HepG2 (cell line): ENCODE results near the gene ATP6V0A1. TPM values are rescaled to one million over a fixed set of nuclear protein-coding genes. Genes with fewer than 3 reads are reported as not detected.
A peak's percentile ranks its signal among the peaks of the same experiment; 100 is the strongest.

Experiments used
- CBFB ChIP-seq: sonication (generic); formaldehyde crosslinking; IDR thresholded peaks from 2 replicates; pipeline ENCODE4 v1.4.0; 2020; ENCODE audit warnings: missing genetic modification reagents
- DR1 ChIP-seq: sonication (generic); formaldehyde crosslinking; IDR thresholded peaks from 2 replicates; pipeline ENCODE4 v1.8.0; 2021; ENCODE audit warnings: mild to moderate bottlenecking, missing genetic modification reagents, inconsistent platforms
- FIP1L1 ChIP-seq: fragments of 200-400 bp; formaldehyde crosslinking; IDR thresholded peaks from 2 replicates; pipeline ENCODE4 v1.6.1; 2018; ENCODE audit warnings: low read depth, mild to moderate bottlenecking, low read length, moderate library complexity, borderline replicate concordance; ENCODE audit not compliant: insufficient read depth
- HMG20A ChIP-seq: IDR thresholded peaks from 2 replicates; pipeline ENCODE4 v1.6.1; 2016; ENCODE audit warnings: borderline replicate concordance
- ISX ChIP-seq: sonication (generic); formaldehyde crosslinking; conservative IDR thresholded peaks from 2 replicates; pipeline ENCODE4 v1.5.0; 2020; ENCODE audit warnings: missing genetic modification reagents
- KDM1A ChIP-seq: IDR thresholded peaks from 2 replicates; pipeline ENCODE4 v1.6.1; 2016; ENCODE audit warnings: missing compliant biosample characterization
- KDM2A ChIP-seq: sonication (generic); formaldehyde crosslinking; IDR thresholded peaks from 2 replicates; pipeline ENCODE4 v1.4.0; 2020; ENCODE audit warnings: low read depth, missing genetic modification reagents, borderline replicate concordance
- NFKBIZ ChIP-seq: IDR thresholded peaks from 2 replicates; pipeline ENCODE4 v1.6.1; 2018; ENCODE audit warnings: missing genetic modification reagents, missing compliant biosample characterization
- SIN3B ChIP-seq: fragments of 150-350 bp; IDR thresholded peaks from 2 replicates; pipeline ENCODE4 v1.6.1; 2014; ENCODE audit warnings: low read length
- TBL1XR1 ChIP-seq: fragments of 150-350 bp; IDR thresholded peaks from 2 replicates; pipeline ENCODE4 v1.6.1; 2014; ENCODE audit warnings: borderline replicate concordance, low read length; ENCODE audit not compliant: partially characterized antibody
- TMF1 ChIP-seq: sonication (generic); formaldehyde crosslinking; IDR thresholded peaks from 2 replicates; pipeline ENCODE4 v1.8.1; 2022; ENCODE audit warnings: low read depth, missing genetic modification reagents
- ZBTB38 ChIP-seq: sonication (generic); formaldehyde crosslinking; IDR thresholded peaks from 2 replicates; pipeline ENCODE4 v1.5.1; 2020; ENCODE audit warnings: mild to moderate bottlenecking, missing genetic modification reagents
- ZC3H13 ChIP-seq: sonication (generic); formaldehyde crosslinking; IDR thresholded peaks from 2 replicates; pipeline ENCODE4 v1.8.1; 2023; ENCODE audit warnings: mild to moderate bottlenecking, missing genetic modification reagents, moderate library complexity
- ZNF124 ChIP-seq: sonication (generic); formaldehyde crosslinking; IDR thresholded peaks from 2 replicates; pipeline ENCODE4 v1.4.0; 2020; ENCODE audit warnings: missing genetic modification reagents
- ZNF207 ChIP-seq: fragments of 450-650 bp; IDR thresholded peaks from 2 replicates; pipeline ENCODE4 v1.6.1; 2016; ENCODE audit warnings: antibody characterized with exemption, borderline replicate concordance
- ZNF230 ChIP-seq: sonication (generic); formaldehyde crosslinking; IDR thresholded peaks from 2 replicates; pipeline ENCODE4 v1.4.0; 2020; ENCODE audit warnings: mild to moderate bottlenecking, missing genetic modification reagents
- ZNF3 ChIP-seq: IDR thresholded peaks from 2 replicates; pipeline ENCODE4 v1.7.0; 2017; ENCODE audit warnings: inconsistent platforms
- ZNF451 ChIP-seq: sonication (generic); formaldehyde crosslinking; IDR thresholded peaks from 2 replicates; pipeline ENCODE4 v1.5.0; 2020; ENCODE audit warnings: mild to moderate bottlenecking, missing genetic modification reagents
- ZNF510 ChIP-seq: sonication (generic); formaldehyde crosslinking; IDR thresholded peaks from 2 replicates; pipeline ENCODE4 v1.4.0; 2020; ENCODE audit warnings: low read depth, mild to moderate bottlenecking, missing genetic modification reagents
- ZNF619 ChIP-seq: sonication (generic); formaldehyde crosslinking; IDR thresholded peaks from 2 replicates; pipeline ENCODE4 v1.4.0; 2020; ENCODE audit warnings: mild to moderate bottlenecking, missing genetic modification reagents
- ZNF780A ChIP-seq: sonication (generic); formaldehyde crosslinking; IDR thresholded peaks from 2 replicates; pipeline ENCODE4 v1.8.0; 2022; ENCODE audit warnings: mild to moderate bottlenecking, missing genetic modification reagents, moderate library complexity
- ZSCAN30 ChIP-seq: sonication (generic); formaldehyde crosslinking; IDR thresholded peaks from 2 replicates; pipeline ENCODE4 v1.5.0; 2020; ENCODE audit warnings: mild to moderate bottlenecking, missing genetic modification reagents
- polyA plus RNA-seq, 8 experiments: library from polyadenylated mRNA; depleted of rRNA in 3 of 8; stranded (reverse) in 7 of 8; unstranded in 1 of 8; fragments of >200 nt; fragmentation: Illumina TruSeq in 4 of 8; extraction: Trizol in 4 of 8; gene quantifications; 2 replicates each; pipeline versions ENCODE4 v1.2.1 to v1.2.3, GENCODE V29; 2011 to 2016; ENCODE audit warnings: low read depth in 4 of 8, missing spikeins in 1 of 8, mixed read lengths in 1 of 8; ENCODE audit not compliant: insufficient read depth in 1 of 8
- total RNA-seq, 5 experiments: library from RNA; depleted of rRNA; stranded (reverse); fragments of >200 nt; fragmentation: Illumina TruSeq; extraction: Trizol; gene quantifications; 2 replicates each; pipeline ENCODE4 v1.2.3, GENCODE V29; 2016; ENCODE audit warnings: low read depth in 1 of 5
- TF ChIP-seq, protein P1 (sequence below): sonication (generic); formaldehyde crosslinking; IDR thresholded peaks from 2 replicates; pipeline ENCODE4 v1.4.0; 2020; ENCODE audit warnings: missing genetic modification reagents, borderline replicate concordance
- TF ChIP-seq, protein P2 (sequence below): fragments of 450-650 bp; IDR thresholded peaks from 2 replicates; pipeline ENCODE4 v1.6.1; 2017
- TF ChIP-seq, protein P3 (sequence below): conservative IDR thresholded peaks from 2 replicates; pipeline ENCODE4 v1.6.1; 2018; ENCODE audit warnings: missing genetic modification reagents
- TF ChIP-seq, protein P4 (sequence below): sonication (generic); formaldehyde crosslinking; IDR thresholded peaks from 2 replicates; pipeline ENCODE4 v1.4.0; 2020; ENCODE audit warnings: missing genetic modification reagents, borderline replicate concordance

The ATP6V0A1 gene
- total and polyA plus RNA-seq, 2 of the 13 experiments (the other 11 are each of a cell fraction or from before 2014, with no cell fraction given), result 27.9 to 54.1 TPM

DNA sequence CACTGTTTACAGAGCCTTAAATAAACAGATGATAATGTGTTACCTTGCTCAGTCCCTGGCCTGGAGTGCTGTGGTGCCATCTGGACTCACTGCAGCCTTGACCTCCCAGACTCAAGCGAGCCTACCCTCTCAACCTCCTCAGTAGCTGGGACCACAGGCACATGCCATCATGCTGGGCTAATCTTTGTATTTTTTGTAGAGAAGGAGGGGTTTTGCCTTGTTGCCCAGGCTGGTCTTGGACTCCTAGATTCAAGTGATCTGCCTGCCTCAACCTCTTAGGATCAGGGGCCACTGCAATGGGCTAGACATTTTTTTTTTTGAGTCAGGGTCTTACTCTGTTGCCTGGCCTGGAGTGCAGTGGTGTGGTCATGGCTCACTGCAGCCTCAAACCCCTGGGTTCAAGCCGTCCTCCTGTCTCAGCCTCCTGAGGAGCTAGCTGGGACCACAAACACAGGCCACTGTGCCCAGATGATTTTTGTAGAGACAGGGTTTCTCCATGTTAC is 72.3 kb downstream of the ATP6V0A1 start (continued):
- TF ChIP-seq ZSCAN30 (CRISPR knock-in tag) (no peak), ZNF451 (no peak), DR1 (CRISPR knock-in tag) (no peak), NFKBIZ (peak; percentile 79; the same call in 1 of the 2 replicates), ZNF230 (CRISPR knock-in tag) (peak; percentile 59; the same call in 1 of the 2 replicates), ZNF619 (no peak; the same call in 1 of the 2 replicates), FIP1L1 (0 out of 2 replicates have a peak, but pooled peaks have one; percentile 36), SIN3B (no peak), TMF1 (CRISPR knock-in tag) (0 out of 2 replicates have a peak, but pooled peaks have one; percentile 35), ZBTB38 (CRISPR knock-in tag) (peak; percentile 64), ZNF510 (CRISPR knock-in tag) (peak; percentile 57; the same call in 1 of the 2 replicates), TBL1XR1 (no peak), ZNF207 (no peak), HMG20A (CRISPR knock-in tag) (peak; percentile 91; the same call in 1 of the 2 replicates), ZNF780A (no peak), ZNF3 (CRISPR knock-in tag) (0 out of 2 replicates have a peak, but pooled peaks have one; percentile 32), CBFB (no peak), KDM2A (CRISPR knock-in tag) (peak; percentile 80), ISX (CRISPR knock-in tag) (no peak), ZNF124 (CRISPR knock-in tag) (0 out of 2 replicates have a peak, but pooled peaks have one; percentile 44), ZC3H13 (CRISPR knock-in tag) (peak; percentile 73; the same call in 1 of the 2 replicates), KDM1A (peak; percentile 53; the same call in 1 of the 2 replicates)
- TF ChIP-seq, protein P1, sequence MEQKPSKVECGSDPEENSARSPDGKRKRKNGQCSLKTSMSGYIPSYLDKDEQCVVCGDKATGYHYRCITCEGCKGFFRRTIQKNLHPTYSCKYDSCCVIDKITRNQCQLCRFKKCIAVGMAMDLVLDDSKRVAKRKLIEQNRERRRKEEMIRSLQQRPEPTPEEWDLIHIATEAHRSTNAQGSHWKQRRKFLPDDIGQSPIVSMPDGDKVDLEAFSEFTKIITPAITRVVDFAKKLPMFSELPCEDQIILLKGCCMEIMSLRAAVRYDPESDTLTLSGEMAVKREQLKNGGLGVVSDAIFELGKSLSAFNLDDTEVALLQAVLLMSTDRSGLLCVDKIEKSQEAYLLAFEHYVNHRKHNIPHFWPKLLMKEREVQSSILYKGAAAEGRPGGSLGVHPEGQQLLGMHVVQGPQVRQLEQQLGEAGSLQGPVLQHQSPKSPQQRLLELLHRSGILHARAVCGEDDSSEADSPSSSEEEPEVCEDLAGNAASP, result peak; percentile 97
- TF ChIP-seq, protein P2, sequence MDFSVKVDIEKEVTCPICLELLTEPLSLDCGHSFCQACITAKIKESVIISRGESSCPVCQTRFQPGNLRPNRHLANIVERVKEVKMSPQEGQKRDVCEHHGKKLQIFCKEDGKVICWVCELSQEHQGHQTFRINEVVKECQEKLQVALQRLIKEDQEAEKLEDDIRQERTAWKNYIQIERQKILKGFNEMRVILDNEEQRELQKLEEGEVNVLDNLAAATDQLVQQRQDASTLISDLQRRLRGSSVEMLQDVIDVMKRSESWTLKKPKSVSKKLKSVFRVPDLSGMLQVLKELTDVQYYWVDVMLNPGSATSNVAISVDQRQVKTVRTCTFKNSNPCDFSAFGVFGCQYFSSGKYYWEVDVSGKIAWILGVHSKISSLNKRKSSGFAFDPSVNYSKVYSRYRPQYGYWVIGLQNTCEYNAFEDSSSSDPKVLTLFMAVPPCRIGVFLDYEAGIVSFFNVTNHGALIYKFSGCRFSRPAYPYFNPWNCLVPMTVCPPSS, result no peak
- TF ChIP-seq, protein P3, sequence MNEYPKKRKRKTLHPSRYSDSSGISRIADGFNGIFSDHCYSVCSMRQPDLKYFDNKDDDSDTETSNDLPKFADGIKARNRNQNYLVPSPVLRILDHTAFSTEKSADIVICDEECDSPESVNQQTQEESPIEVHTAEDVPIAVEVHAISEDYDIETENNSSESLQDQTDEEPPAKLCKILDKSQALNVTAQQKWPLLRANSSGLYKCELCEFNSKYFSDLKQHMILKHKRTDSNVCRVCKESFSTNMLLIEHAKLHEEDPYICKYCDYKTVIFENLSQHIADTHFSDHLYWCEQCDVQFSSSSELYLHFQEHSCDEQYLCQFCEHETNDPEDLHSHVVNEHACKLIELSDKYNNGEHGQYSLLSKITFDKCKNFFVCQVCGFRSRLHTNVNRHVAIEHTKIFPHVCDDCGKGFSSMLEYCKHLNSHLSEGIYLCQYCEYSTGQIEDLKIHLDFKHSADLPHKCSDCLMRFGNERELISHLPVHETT, result no peak; the same call in 1 of the 2 replicates
- TF ChIP-seq, protein P4, sequence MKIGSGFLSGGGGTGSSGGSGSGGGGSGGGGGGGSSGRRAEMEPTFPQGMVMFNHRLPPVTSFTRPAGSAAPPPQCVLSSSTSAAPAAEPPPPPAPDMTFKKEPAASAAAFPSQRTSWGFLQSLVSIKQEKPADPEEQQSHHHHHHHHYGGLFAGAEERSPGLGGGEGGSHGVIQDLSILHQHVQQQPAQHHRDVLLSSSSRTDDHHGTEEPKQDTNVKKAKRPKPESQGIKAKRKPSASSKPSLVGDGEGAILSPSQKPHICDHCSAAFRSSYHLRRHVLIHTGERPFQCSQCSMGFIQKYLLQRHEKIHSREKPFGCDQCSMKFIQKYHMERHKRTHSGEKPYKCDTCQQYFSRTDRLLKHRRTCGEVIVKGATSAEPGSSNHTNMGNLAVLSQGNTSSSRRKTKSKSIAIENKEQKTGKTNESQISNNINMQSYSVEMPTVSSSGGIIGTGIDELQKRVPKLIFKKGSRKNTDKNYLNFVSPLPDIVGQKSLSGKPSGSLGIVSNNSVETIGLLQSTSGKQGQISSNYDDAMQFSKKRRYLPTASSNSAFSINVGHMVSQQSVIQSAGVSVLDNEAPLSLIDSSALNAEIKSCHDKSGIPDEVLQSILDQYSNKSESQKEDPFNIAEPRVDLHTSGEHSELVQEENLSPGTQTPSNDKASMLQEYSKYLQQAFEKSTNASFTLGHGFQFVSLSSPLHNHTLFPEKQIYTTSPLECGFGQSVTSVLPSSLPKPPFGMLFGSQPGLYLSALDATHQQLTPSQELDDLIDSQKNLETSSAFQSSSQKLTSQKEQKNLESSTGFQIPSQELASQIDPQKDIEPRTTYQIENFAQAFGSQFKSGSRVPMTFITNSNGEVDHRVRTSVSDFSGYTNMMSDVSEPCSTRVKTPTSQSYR, result no peak; the same call in 1 of the 2 replicates
